ENCODE results near the gene NAPG.

DNA sequence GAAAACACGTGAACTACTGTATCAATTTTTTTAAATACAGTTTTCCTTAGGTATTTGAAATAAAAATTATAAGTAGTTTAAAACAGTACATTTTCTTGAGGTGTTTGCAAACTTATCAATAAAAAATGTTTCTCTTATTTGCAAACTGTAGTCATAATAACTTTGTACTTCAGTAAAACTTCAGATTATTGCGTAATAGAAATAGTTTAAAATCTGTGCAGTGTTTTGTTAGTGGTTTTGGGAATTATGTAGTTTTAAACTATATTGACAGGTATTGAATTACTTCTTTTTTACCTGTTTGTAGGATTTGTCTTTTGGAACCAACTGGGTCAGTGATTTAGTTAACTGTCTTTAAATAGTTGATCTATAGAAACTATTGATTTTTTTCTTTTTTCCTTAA, 7.3 kb downstream of the NAPG start:
- TF ChIP-seq CTCF (IDR thresholded peaks at IDR 0.05; ENCODE audit: insufficient read depth, low read length) (no peak), REST (IDR thresholded peaks at IDR 0.05; ENCODE audit: insufficient replicate concordance, low read depth) (no peak), SPI1 (IDR thresholded peaks at IDR 0.05; ENCODE audit: borderline replicate concordance, low read depth) (no peak), POLR2AphosphoS5 (IDR thresholded peaks at IDR 0.05; ENCODE audit: low read depth) (no peak), GABPA (IDR thresholded peaks at IDR 0.05; ENCODE audit: low read depth) (no peak)
